Measurements from ENCODE around the gene NOS3.

GRCh38 chr7:150955519-150956394 is 35.1 kb upstream of the NOS3 start:
- TF ChIP-seq EZH2phosphoT487 (IDR thresholded peaks at IDR 0.05; ENCODE audit: borderline replicate concordance, low read length) = no peak
- TF ChIP-seq CTCF (conservative IDR thresholded peaks at IDR 0.05; ENCODE audit: low read depth, low read length) = no peak
- TF ChIP-seq EZH2 (IDR thresholded peaks at IDR 0.05; ENCODE audit: low read length, unreplicated experiment) = no peak
